ENCODE results near the gene CCDC28B.
A peak's percentile ranks its signal among the peaks of the same experiment; 100 is the strongest.

The CCDC28B gene

DNA sequence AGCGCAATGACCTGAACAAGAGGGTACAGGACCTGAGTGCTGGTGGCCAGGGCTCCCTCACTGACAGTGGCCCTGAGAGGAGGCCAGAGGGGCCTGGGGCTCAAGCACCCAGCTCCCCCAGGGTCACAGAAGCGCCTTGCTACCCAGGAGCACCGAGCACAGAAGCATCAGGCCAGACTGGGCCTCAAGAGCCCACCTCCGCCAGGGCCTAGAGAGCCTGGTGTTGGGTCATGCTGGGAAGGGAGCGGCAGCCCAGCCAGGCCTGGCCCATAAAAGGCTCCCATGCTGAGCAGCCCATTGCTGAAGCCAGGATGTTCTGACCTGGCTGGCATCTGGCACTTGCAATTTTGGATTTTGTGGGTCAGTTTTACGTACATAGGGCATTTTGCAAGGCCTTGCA is 5.4 kb upstream of the CCDC28B start:
- DNase-seq (ENCODE audit: low read depth), result no peak

DNA sequence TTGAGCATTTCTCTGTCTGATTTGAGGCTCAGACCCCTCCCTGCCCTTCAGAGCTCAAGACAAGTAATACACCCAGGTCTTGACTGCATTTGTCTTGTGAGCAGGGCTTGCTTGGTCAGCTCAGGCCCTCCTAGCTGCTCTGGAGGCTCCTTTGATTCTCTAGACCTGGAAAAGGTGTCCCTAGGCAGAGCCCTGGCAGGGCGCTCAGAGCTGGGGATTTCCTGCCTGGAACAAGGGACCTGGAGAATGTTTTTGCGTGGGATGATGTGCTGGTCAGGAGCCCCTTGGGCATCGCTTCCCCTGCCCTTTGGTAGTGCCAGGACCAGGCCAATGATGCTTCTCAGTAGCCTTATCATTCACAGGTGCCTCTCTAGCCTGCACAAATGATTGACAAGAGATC is 4.9 kb upstream of the CCDC28B start:
- DNase-seq (ENCODE audit: low read depth), result no peak

DNA sequence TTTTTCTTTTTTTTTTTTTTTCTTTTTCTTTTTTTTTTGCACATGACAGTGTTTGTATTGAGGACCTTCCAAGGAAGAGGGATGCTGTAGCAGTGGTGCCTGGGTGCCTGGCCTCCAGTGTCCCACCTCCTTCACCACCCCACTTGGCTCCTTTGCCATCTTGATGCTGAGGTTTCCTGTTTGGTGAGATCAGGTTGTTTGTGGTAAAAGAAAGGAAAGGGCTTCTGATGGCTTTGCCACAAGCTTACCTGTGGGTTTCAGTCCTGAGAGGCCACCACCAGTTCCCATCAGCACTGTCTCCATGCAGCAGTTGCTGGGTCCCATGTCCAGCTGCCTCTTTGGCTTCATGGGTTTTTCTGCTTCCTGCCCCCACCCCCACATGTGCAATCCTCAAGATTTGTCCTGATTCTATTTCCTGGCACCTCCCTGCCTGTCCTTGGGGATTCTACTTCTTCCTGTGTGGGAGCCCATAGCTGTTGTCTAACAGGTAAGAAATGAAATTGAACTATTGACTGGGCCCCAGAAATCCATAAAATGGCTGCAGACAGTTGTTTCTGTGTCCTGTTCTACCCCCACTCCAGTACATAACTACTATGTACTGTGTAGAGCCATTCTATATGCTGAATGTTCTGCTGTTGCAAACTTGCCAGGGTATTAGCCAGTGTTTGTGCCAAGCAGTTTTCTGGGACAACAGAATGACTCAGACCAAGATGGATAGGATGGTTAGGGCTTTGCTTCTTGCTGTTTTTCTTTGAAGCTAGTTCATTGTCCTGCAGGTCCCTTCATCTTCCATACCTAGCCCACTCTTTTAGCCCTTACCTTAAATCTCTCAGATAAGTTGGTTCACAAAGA is 4.2 kb upstream of the CCDC28B start:
- DNase-seq (ENCODE audit: low read depth), result no peak

DNA sequence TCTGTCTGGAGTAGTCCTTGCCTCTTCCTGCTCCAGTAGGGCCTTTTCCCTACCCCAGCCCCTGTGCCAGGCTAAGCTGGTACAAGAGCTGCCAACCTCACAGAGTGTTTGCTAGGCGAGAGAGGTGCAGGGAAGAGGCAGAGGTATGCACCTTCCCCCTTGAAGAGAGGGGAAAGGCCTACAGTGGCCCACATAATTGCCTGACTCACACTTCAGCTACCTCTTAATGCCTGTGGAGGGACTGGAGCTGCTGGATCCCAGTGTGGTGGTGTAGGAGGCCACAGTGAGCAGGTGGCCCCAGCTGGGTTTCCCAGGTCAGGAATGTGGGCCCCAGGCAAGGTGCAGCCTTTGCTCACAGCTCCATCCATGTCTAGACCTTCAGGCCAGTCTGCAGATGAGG is 3.3 kb upstream of the CCDC28B start:
- no peak for DNase-seq (ENCODE audit: low read depth)

DNA sequence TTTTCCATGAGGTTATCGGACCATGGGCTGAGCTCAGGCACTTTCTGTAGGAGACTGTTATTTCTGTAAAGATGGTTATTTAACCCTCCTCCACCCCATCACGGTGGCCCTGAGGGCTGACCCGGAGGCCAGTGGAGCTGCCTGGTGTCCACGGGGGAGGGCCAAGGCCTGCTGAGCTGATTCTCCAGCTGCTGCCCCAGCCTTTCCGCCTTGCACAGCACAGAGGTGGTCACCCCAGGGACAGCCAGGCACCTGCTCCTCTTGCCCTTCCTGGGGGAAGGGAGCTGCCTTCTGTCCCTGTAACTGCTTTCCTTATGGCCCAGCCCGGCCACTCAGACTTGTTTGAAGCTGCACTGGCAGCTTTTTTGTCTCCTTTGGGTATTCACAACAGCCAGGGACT is 2.6 kb upstream of the CCDC28B start:
- DNase-seq (ENCODE audit: low read depth), result no peak

DNA sequence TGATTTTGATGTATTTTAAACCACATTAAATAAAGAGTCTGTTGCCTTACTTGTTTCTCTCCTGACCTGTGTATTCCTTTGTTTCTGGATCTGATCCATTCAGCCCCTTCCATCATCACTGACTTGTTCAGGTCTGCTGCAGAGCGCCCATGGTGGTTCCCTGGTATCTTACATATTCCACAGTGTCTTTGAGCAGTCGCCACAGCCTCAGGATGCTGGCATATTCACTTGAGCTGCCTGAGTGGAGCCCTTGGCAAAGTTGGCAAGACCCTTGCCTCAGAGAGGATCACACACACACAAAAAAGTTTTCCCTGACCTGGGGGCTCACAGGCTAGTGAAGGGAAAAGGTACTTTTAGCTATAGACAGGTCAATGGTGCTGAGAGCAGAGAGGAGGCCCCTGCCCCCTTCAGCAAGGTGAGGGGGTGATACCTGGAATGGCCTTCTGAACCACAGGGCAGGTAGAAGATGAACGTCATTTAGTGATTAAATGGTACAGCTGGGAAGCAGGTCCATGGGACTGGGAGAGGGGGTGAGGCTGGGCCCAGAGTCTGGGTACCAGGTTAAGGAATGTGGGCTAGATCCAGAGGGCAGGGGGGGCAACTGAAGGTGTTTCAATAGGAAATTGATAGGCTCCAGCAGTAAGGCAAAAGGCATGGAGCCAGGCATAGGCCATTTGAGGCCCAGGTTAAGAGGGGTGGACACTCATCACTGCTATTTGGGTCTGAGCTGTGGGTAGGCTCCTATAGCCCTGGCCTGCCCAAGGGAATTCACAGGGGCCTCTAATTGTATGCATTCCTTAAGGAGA is 2.0 kb upstream of the CCDC28B start:
- DNase-seq (ENCODE audit: low read depth), result no peak

DNA sequence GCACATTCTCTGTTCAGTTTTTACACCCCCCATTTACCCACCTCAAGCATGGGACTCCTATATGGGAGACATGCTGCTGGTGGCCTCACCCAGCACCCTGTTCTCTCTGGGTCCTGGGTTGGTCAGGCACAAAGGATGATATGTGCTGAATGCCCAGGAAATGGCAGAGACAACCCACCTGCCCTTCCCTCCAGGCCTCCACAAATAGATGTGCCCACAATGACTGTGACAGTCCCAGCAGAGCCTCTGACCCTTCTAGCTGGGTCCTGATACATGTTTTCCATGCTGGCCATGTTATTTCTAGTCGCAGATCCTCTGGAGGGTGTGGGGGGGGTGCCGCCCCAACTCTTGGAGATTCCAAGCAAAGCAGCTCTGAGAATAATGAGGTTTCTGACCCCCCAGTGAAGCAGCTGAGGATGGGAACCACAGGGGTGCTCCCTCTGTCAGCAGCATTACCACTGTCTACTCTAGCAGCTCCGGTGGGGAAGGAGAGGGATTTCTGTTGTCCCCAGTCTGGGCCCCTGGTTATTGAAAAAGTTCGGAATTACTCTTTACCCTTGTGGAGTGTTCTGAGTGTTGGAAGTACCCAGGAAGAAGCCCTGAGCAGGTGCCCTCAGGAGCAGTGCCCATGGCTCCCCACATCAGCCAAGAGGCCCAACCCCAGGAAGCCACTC is 1.2 kb upstream of the CCDC28B start:
- no peak for DNase-seq (ENCODE audit: low read depth)

DNA sequence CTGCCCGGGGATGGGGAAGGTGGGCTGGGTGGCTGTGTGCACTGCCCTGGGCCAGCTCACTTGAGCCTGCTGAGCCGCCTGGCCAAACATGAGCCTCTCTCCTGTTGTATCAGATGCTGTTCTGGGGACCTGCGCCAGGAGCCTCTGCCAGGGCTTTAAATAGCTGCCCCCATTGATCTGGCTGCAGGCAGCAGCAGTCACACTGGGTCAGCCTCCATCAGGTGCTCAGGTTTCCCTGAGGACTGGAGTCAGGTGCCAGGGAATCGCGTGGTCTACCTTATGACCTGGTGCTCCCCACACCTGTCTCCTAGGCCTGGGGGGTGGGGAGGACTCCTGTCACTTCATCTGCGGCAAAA is 700 bp upstream of the CCDC28B start:
- no peak for DNase-seq (ENCODE audit: low read depth)

DNA sequence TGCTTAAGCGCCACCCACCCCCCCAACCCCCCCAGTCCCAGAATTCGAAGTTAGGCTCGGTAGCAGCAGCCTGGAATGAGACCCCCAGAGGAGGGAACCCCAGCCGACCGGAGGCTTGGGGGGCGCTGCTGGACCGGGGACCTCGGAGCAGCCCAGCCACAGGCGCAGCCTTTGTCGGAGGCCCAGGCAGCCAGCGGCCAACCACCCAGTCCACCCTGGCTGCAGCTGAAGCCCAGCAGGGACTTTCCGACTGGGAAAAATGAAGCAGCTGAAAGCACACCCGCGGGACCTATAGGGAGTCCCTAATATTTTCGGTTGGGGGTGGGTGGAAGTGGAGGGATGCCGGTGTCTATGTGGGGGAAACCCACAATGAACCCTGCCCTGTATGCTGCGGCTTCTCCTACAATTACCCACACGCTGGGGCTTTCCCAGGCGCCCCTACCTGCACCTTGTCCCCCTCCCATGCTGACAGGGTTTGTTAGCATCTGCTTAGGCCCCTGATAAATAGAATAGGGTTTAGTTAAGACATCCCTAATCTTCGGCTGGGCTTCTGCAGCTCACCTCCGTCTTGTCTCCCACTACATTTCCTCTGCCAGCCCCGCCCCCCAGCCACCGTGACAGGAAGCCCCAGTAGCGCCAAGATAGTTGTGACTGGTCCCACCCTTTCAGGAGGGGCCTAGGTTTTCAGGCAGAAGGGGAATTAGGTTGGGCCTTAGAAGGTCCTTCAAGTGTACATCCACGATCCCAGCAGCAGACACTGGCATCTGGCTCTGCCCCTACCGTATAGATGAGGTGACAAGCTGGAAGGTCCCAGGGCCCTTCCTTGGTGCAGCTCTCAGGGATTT is 838 bp downstream of the CCDC28B start:
- peak; percentile 66 for DNase-seq (ENCODE audit: low read depth)

DNA sequence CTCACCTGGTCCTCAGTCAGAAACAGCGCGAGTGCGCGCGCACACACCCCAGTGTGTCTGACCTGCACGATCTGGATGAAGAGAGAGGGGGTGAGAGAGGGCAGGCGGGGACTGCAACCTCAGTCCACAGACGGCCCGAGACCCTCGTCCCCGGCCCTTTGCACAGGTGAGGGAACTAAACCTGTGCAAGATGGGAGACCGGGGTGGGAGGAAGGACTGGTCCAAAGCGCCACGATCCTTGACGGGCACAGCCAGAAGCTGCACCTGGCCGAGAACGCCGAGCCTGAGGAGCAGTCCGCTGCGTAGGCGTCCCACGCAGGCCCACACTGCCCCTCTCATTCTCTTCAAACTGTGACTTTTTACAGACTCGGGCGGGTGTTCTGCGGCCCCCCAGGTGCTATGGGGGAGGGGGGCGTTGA is 4.6 kb downstream of the CCDC28B start:
- DNase-seq (ENCODE audit: low read depth), result no peak

DNA sequence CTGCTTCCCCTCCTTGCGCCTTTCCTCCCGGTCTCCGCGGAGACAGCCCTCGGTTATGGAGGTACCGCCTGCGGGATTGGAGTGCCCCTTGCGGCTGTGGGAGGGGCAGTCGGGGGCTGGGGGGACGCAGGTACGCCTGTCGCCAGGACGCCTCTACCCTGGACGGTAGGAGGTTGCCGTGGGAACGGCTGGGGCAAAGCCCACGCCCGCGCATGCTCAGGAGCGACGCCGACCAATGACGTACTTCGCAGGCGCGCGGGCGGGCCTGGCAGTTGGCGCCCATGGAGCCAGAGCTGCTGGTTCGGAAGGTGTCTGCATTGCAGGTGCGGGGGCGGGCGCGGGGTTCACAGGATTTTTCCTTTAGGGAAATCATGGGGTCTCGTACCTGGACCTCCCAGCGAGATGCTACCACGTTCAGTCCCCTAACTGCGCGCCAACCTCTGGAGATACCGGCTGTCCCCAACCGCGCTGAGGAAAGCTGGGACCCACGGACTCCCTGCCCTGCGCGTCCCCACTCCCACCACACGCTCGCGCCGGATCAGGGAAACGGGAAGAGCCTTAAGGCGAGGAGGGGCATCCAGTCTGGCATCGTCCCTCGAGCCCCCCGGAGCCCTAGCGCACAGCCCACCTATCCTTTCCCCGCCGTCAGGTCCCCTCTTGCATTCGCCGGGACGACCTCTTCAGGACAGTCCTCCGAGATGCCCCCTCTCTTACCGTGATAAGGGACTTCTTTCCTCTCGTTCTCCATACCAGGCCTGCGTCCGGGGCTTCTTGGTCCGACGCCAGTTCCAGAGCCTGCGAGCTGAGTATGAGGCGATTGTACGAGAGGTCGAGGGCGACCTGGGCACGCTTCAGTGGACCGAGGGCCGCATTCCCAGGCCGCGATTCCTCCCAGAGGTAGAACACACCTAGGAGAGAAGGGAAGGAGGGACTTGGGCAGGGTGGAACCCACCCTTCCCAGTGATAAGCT is 5.3 kb downstream of the CCDC28B start, which contains the start of gene IQCC:
IQCC (plus strand) TSS at position 271 of the 970 bp plus-strand sequence; CDS start at position 282, 11 bp downstream.
- peak; percentile 72 for DNase-seq (ENCODE audit: low read depth)

DNA sequence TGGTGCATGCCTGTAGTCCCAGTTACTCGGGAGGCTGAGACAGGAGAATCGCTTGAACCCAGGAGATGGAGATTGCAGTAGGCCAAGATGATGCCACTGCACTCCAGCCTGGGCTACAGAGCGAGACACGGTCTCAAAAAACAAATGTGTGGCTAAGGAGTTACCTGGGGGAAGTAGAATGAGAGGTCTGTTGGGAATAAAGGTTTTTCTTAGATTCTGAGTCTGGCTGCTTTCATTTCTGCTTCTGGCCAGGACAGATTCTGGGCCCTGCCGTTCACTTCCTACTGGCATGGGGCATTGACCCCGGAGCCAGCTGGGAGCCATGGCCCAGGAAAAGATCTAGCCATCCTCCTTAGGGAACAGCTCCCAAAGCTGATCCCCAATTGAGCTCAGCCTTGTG is 8.1 kb downstream of the CCDC28B start:
- DNase-seq (ENCODE audit: low read depth), result no peak

DNA sequence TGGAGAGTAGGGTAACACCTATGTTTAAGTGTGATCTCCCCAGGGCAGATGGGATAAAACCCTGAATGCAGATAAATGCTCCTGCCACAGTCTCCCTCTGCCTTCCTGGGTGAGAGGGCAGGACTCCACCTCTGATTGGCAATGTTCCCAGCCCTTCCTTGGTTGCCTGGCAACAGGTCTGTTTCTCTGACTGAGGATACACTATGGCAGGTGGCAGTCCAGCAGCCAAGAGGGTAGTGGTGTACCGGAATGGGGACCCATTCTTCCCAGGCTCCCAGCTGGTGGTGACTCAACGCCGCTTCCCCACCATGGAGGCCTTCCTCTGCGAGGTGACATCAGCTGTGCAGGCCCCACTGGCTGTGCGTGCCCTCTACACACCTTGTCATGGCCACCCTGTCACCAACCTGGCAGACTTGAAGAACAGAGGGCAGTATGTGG is 8.5 kb downstream of the CCDC28B start, which contains the start of gene DCDC2B:
DCDC2B (plus strand) TSS at position 199 of the 438 bp plus-strand sequence; CDS start at position 204, 5 bp downstream.
- DNase-seq (ENCODE audit: low read depth), result no peak

DNA sequence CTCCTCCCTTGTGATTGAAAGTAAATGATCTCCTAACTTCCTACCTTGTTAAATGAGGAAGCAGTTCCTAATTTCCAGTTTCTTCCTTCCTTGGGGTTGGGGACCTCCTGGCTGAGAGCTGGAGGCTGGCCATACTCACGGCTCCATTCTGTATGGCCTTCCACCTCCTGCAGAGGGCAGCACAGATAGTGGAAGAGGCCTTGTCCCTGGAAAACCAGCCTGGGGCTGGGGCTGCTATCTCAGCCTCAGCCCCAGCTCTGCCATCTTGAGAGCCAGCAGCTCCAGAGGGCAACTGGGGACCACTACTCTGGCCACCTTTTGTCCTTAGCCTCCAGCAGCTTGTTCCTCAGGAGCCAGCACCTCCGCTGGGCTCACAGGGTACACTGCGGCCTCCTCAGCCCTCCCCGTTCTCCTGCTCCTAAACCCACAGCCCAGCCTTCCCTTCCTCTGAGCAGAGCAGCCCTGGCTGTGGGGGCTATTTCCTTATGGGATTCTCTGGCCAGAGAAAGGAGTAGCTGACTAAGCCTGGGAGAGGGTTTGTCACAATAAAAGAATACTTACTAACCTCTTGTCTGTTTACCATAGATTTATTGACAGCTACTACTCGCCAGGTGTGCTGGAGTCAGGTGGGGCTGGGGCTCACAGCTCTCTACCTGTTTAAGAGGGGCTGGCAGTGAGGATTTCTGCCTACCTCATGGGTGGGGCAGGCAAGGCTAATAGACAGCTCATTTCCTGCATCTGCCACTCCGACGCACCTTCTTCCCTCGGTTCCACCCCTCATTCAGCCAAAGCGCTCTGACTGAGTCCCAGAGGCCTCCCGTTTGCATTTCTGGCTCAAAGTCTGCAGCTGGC is 15.5 kb downstream of the CCDC28B start:
- no peak for DNase-seq (ENCODE audit: low read depth)

DNA sequence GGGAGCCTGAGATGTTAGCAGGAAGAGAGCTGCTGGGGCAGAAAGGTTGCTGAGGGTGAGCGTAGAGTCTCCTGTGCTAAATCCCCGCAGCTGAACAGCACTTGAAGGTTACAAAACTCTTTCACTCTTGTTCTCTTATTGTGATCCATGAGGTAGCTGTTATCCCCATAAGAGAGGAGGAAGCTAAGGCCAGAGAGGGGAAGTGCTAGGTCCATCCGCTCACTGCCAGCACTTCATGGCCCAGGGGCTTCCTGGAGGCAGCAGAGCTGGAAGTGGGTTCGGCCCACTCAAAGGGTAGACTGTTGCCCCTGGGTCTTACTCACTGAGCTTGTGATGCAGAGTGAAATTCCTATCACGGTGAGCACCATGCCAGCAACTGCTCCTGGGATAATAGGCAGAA is 16.2 kb downstream of the CCDC28B start:
- no peak for DNase-seq (ENCODE audit: low read depth)

DNA sequence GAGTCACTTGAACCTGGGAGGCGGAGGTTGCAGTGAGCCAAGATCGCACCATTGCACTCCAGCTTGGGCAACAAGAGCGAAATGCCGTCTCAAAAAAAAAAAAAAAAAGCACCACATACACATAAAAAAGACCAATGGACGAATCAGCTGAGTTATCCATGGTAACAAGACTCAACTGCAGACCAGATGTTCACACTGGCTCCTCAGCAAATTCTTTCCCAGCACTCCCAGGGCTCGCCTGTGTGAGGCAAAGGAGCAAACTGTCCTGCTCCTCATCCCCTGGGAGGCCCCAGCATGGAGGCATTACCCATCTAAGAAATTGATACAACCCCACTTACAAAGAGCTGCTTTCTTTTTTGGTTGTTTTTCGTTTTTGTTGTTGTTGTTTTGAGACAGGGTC is 18.6 kb downstream of the CCDC28B start:
- no peak for DNase-seq (ENCODE audit: low read depth)

DNA sequence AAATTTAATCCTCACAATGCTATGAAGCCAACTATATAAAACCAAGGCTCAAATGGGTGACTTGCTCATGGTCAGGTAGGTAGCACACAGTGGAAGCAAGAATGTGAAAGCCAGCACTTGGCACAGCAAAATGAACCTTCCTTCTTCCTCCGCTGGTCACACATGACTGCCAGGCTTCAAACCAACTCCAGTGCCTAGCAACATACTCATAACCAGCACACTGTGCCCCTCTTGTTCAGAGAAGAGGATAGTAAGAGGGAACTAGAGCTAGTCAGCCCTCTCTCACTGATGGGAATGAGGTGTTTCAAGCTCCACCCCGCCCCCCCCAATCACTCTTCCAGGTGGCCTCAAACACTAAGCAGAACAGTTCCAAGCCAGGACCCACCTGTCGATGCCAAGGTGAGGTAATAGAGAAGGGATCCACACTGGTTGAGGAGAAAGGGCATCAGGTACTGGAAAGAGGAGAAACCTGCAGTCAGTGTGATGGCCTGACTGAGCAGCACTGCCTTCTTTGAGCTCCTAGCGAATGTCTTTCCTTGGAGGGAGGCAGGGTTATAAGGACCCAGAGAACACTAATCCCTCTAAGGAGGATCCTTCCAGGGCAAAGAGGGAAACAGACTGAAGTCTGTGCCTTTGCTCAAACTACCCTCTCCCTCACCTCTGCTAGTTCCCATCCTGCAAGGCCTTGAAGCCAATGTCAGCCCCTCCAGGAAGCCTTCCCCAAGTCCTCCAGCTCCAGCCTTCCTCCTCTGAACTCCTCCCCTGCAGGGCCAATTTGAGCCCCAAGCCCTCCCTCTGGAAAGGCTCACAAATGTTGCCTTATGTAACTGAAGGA is 20.6 kb downstream of the CCDC28B start:
- no peak for DNase-seq (ENCODE audit: low read depth)

DNA sequence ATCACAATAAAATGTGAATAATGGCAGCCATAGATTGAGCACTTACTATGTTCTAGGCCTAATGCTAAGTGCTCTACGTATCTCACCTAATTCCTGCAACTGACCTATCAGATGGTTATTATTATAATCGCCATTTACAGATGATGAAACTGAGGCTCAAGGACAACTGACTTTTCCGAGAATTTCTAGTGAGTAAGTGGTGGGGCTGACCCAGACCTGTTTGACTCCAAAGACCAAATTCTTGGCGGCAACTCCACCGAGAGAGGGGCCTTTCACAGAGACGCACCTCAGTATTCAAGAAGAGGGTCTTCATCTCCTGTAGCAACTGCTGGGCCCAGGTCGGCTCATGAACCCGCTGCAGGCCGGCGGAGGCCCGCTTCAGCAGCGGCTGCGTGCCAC is 21.2 kb downstream of the CCDC28B start:
- DNase-seq (ENCODE audit: low read depth), result no peak
